ENCODE measurements around the gene PTPRE. TPM values are rescaled to one million over a fixed set of nuclear protein-coding genes. Genes with fewer than 3 reads are reported as not detected.

Gene PTPRE
- total RNA-seq, 1 experiment from 2014 or later = 12.3 TPM

- CTCF ChIA-PET = no interaction called here
- no peak overlapping the region for H3K9ac ChIP-seq (ENCODE audit: low read length)
- no peaks in the 10 kb centered on the region for H3K79me2 ChIP-seq (ENCODE audit: insufficient read depth, low read length)
- H3K4me2 ChIP-seq (ENCODE audit: low read length) = no peak overlapping the region
- H3K36me3 ChIP-seq (ENCODE audit: control insufficient read depth in 1 of 2, insufficient read depth in 2 of 2, low read length in 2 of 2) = no peaks in the 10 kb centered on the region
- no peak overlapping the region for H3K4me3 ChIP-seq (replicated peaks in 1 of 2; ENCODE audit: low read depth in 1 of 2, low read length in 2 of 2)
- no peak overlapping the region for H2AFZ ChIP-seq (ENCODE audit: low read depth, low read length, poor library complexity, severe bottlenecking)
- no TSS peak for BruUV-seq (replicated peaks)
- POLR2A ChIA-PET = no interaction called here
- TF ChIP-seq ATF3 (IDR thresholded peaks at IDR 0.05) (no peak), CEBPB (IDR thresholded peaks at IDR 0.05; ENCODE audit: low read depth) (no peak), JUND (IDR thresholded peaks at IDR 0.05) (no peak), POLR2A (IDR thresholded peaks at IDR 0.05; ENCODE audit: borderline replicate concordance, extremely low read depth, insufficient read depth, insufficient read length) (no peak), FOSL1 (IDR thresholded peaks at IDR 0.05; ENCODE audit: low read depth) (no peak), MAX (IDR thresholded peaks at IDR 0.05) (no peak), RAD21 (IDR thresholded peaks at IDR 0.05; ENCODE audit: low read depth) (no peak), POLR2AphosphoS5 (IDR thresholded peaks at IDR 0.05; ENCODE audit: low read depth, low read length) (no peak), EGR1 (IDR thresholded peaks at IDR 0.05; ENCODE audit: low read depth) (no peak), YY1 (IDR thresholded peaks at IDR 0.05; ENCODE audit: extremely low read depth, insufficient replicate concordance, low read depth, low read length) (no peak), CBX3 (IDR thresholded peaks at IDR 0.05; ENCODE audit: low read depth) (no peak), ZFX (IDR thresholded peaks at IDR 0.05) (no peak), TCF7L2 (IDR thresholded peaks at IDR 0.05; ENCODE audit: borderline replicate concordance, extremely low read depth, insufficient read depth, insufficient read length) (no peak), SP1 (IDR thresholded peaks at IDR 0.05; ENCODE audit: low read depth) (no peak), CTCF (IDR thresholded peaks at IDR 0.05 in 2 of 3, conservative IDR thresholded peaks at IDR 0.05 in 1 of 3; ENCODE audit: borderline replicate concordance in 1 of 3, insufficient read depth in 1 of 3, low read depth in 2 of 3, low read length in 2 of 3) (no peak), ELF1 (IDR thresholded peaks at IDR 0.05; ENCODE audit: borderline replicate concordance, low read depth) (no peak), ZBTB33 (IDR thresholded peaks at IDR 0.05; ENCODE audit: extremely low read depth, insufficient replicate concordance, low read length) (no peak)
- no peaks in the 10 kb centered on the region for H3K9me2 ChIP-seq (ENCODE audit: insufficient read depth)
- no peak overlapping the region for H3K27ac ChIP-seq (ENCODE audit: low read depth, low read length)
- intact Hi-C loops (cut with micrococcal nuclease) = no loop called here
- no peaks in the 10 kb centered on the region for H3K9me3 ChIP-seq (ENCODE audit: control insufficient read depth in 1 of 2, insufficient read depth in 1 of 2, low read depth in 1 of 2, low read length in 2 of 2)
- peaks cover 7 to 13% of the 10 kb centered on the region in 2 experiments; a peak in 3 of 4 replicates for H3K4me1 ChIP-seq (ENCODE audit: control insufficient read depth in 1 of 2, insufficient read depth in 2 of 2, low read length in 2 of 2)
- no peak for ATAC-seq
- RAD21 ChIA-PET (ENCODE audit: low non-redundant PET in 1 of 2, low total read pairs in 2 of 2, uncharacterized antibody in 2 of 2, unreplicated experiment in 2 of 2) = no interaction called here
- no peaks in the 10 kb centered on the region for H4K20me1 ChIP-seq (ENCODE audit: insufficient read depth)
- no peak for DNase-seq (ENCODE audit: low read depth, low spot score)
- no peaks in the 10 kb centered on the region for H3K27me3 ChIP-seq (ENCODE audit: insufficient read depth, low read length)
Measured at GRCh38 chr10:128040096-128040495, 133.2 kb downstream of the PTPRE start.

All from HCT116 (cell line).